GM21825 (cell line): ENCODE results near the gene RSL1D1.
A peak's percentile ranks its signal among the peaks of the same experiment; 100 is the strongest.
"Not testable (repeated sequence)": the region's sequence is repeated elsewhere in the genome, so short reads cannot be mapped to it uniquely, and the experiment has no call there.

Experiments used
- ATAC-seq: cut with Tn5 transposase; IDR thresholded peaks from one replicate; pipeline ENCODE4 v1.9.1; 2021; ENCODE audit warnings: mild to moderate bottlenecking, moderate library complexity; ENCODE audit not compliant: unreplicated experiment

Gene RSL1D1

GRCh38 chr16:11799509-11800381 is 51.6 kb downstream of the RSL1D1 start:
- ATAC-seq, result no peak

- no peak for ATAC-seq
Observed at GRCh38 chr16:11799017-11799381, 52.3 kb downstream of the RSL1D1 start.

- peak; percentile 11 for ATAC-seq
Observed at GRCh38 chr16:11797957-11798299, 53.4 kb downstream of the RSL1D1 start.

GRCh38 chr16:11797166-11797956 is 54.0 kb downstream of the RSL1D1 start, which contains the start of gene ZC3H7A:
Gene ZC3H7A, minus strand, starts transcription at chr16:11797258. Its CDS starts 14,904 bp downstream, at chr16:11782354.
- peak; percentile 83 for ATAC-seq

- no peak for ATAC-seq
Observed at GRCh38 chr16:11796227-11797165, 54.8 kb downstream of the RSL1D1 start.

DNA sequence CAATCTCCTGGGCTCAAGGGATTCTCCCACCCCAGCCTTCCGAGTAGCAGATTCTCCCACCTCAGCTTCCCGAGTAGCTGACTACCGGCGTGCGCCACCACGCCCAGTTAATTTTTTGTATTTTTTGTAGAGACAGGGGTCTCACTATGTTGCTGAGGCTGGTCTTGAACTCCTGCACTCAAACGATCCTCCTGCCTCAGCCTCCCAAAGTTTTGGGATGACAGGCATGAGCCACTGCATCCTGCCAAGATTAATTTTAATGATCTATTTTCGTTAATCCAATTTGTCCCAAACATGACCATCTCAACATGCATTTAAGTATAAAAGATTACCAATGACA is 55.5 kb downstream of the RSL1D1 start:
- no peak for ATAC-seq

DNA sequence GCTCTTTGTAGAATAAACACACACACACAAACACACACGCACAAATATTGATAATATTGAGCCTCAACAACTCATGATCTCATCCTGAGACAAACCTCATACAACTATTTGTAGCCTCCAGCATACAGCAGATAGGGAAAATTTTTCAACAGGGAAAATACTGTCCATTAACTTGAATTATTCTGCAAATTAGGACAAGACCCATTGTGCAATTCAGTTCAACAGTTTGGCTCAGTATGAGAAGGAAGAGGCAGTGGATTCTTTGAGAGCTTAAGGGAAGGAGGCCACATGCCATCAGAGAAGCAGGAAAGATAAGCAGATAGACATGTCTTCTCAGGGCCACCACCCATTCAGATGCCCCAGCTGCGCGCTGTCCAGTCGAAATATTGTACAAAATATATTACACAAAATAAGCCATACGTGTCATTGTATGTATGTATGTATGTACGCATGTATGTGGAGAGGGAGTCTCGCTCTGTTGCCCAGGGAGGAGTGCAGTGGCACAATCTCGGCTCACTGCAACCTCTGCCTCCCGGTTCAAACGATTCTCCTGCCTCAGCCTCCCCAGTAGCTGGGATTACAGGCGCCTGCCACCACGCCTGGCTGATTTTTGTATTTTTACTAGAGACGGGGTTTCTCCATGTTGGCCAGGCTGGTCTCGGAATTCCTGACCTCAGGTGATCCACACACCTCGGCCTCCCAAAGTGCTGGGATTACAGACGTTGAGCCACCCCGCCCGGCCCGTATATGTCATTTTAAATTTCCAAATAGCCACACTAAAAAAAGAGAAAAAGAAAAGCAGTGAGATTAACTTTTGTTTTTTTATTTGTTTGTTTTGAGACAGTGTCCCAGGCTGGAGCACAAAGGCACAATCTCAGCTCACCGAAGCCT is 56.1 kb downstream of the RSL1D1 start:
- ATAC-seq, result no peak

DNA sequence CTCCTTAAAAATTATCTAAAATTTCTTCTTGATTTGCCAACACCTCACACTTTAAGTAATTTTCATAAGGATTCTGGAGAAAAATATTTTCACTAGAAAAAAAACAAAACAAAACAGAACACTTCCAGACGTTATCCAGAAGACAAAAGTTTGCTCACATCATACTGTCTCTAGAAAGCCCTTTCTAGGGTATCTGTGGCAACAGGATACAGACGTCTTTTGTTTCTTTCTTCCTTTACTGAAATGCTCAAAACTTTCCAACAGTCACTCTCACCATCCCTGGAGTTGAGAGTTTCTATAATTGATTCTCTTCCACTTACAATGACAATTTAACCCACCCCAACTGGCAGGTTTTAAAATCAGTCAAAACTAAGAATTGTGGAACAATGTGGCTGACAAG is 56.9 kb downstream of the RSL1D1 start:
- ATAC-seq, result no peak

DNA sequence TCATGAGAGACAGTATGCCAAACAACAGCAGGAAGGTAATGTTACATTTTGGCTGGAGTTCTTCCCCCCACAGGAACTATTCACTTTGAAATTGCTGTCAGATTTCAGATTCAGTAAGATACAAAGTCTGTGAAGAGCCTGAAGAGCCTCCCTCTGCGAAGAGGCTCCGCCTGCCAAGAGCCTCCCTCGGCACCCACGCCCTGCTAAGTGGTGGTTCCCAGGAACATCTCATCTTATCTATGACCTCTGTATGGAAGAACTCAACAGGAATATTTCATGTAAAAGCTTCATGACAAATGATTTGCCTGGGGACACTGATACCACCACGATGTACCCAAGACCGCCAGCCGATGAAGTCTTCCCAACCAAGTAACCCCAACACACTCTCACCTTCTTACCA is 57.5 kb downstream of the RSL1D1 start:
- ATAC-seq, result no peak

- no peak for ATAC-seq
Observed at GRCh38 chr16:11792410-11793241, 58.7 kb downstream of the RSL1D1 start.

GRCh38 chr16:11791144-11791828 is 60.1 kb downstream of the RSL1D1 start:
- ATAC-seq, result no peak

- no peak for ATAC-seq
Observed at GRCh38 chr16:11788914-11789313, 62.4 kb downstream of the RSL1D1 start.

DNA sequence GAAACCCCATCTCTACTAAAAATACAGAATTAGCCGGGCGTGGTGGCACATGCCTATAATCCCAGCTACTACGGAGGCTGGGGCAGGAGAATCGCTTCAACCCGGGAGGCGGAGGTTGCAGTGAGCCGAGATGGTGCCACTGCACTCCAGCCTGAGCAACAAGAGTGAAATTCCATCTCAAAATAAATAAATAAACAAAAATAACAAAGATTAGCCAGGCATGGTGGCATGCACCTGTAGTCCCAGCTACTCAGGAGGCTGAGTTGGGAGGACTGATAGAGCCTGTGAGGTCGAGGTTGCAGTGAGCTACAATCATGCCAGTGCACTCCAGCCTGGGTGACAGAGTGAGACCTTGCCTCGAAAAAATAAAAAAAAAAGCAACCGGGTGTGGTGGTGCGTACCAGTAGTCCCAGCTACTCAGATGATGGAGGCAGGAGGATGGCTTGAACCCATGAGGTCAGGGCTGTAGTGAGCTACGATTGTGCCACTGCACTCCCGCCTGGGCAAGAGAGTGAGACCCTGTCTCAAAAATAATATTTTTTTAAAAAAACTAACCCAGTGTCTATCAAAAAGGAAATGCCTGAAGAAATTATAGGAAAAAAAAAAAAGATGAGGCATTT is 66.3 kb downstream of the RSL1D1 start:
- not testable (repeated sequence) for ATAC-seq

GRCh38 chr16:11784381-11784780 is 67.0 kb downstream of the RSL1D1 start:
- ATAC-seq, result not testable (repeated sequence)

DNA sequence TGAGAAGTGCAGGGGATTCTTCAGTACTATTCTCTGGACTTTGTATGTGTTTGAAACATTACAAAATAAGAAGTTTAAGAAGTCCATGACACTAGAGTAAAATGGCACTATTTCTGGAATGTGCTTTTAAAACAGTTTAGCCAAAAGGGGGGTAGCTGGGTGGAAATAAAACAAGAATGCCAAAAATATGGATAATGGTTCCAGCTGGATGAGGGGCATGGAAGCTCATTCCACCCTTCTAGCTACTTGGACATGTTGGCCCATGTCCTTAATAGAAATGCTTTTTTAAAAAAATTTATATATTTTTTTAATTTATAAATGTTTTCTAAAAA is 67.3 kb downstream of the RSL1D1 start:
- no peak for ATAC-seq
